Peyer's patch (tissue), 4 donors: ENCODE results near the gene ADGRE1.

ENCODE experiments used
- CTCF ChIP-seq, 6 experiments: fragments of 450-650 bp in 4 of 6; fragments of 200-600 bp in 2 of 6; sonication (generic) in 1 of 6; IDR thresholded peaks; one replicate each; pipeline ENCODE4 v1.5.1; 2017 to 2019; ENCODE audit warnings: antibody characterized with exemption in 6 of 6, mild to moderate bottlenecking in 3 of 6, moderate library complexity in 1 of 6
- POLR2A ChIP-seq, 2 donors: fragments of 450-650 bp; IDR thresholded peaks; one replicate each; pipeline ENCODE4 v1.5.1; 2017; ENCODE audit warnings: antibody characterized with exemption in 2 of 2, mild to moderate bottlenecking in 2 of 2, moderate library complexity in 2 of 2

- no peak for TF ChIP-seq CTCF (IDR thresholded peaks at IDR 0.05)
- no peak for TF ChIP-seq POLR2A (IDR thresholded peaks at IDR 0.05)
These were observed 39.6 kb upstream of the ADGRE1 start for GRCh38 chr19:6847828-6848200.
